ENCODE measurements around the gene SLC43A3.
"Not testable (repeated sequence)": the region's sequence is repeated elsewhere in the genome, so short reads cannot be mapped to it uniquely, and the experiment has no call there.

The SLC43A3 gene

GRCh38 chr11:57405271-57405860, 21.6 kb downstream of the SLC43A3 start:
- no peak for DNase-seq (ENCODE audit: low spot score)

DNA sequence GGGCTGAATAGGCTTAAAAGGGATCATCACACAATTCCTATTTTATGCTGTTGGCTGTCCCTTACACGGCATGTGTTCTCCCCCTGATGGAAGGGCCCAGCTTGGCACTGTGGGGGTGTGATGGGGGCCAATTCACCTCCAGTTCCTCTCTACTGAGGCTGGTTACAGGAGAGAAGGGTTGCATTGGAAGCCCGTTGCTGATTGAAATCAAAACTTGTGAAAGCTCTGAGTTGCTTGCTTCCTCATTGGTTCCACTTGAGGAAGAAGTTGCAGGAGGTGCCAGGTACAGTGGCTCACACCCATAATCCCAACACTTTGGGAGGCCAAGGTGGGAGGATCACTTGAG, 23.1 kb downstream of the SLC43A3 start:
- DNase-seq (ENCODE audit: low spot score), result no peak

- not testable (repeated sequence) for DNase-seq (ENCODE audit: low spot score)
These were observed 23.7 kb downstream of the SLC43A3 start for GRCh38 chr11:57403003-57403801.

DNA sequence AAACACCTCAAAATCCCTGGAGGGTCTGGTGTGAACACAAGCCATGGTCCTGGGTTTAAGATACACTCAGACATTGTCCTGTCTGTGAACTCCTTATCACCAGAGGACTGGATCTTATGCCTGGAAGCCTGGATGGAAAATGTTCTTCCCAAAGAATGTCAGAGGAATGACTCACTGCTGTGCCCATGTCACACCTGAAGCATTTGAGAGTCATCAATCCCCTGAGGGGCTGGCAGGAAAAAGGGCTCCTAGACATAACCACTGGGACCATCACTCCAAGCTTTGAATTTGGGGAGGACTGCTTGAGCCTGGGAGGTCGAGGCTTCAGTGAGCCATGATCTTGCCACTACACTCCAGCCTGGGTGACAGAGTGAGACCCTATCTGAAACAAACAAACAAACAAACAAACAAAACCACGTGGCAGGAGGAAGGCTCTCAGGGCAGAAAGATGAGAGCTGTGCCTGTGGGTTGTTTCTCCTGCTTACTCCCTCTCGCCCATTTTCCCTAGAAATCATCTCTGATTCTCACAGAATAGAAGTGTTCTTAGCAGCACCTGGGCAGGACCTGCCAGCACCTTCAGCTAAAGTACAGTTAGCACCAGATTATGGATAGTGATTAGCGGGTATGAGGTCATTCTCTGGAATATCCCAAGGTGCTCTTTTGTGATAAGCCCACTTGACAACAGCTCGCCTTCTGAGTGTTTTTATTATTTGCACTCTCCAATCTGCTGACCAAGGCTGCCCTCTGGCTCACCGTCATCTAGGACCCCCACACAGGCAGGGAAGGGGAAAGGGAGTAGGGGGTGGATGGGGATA, 24.5 kb downstream of the SLC43A3 start:
- no peak for DNase-seq (ENCODE audit: low spot score)

- DNase-seq (ENCODE audit: low spot score), result no peak
These were observed 26.8 kb downstream of the SLC43A3 start for GRCh38 chr11:57399972-57400578.

GRCh38 chr11:57399221-57399620, 27.7 kb downstream of the SLC43A3 start:
- no peak for DNase-seq (ENCODE audit: low spot score)

DNA sequence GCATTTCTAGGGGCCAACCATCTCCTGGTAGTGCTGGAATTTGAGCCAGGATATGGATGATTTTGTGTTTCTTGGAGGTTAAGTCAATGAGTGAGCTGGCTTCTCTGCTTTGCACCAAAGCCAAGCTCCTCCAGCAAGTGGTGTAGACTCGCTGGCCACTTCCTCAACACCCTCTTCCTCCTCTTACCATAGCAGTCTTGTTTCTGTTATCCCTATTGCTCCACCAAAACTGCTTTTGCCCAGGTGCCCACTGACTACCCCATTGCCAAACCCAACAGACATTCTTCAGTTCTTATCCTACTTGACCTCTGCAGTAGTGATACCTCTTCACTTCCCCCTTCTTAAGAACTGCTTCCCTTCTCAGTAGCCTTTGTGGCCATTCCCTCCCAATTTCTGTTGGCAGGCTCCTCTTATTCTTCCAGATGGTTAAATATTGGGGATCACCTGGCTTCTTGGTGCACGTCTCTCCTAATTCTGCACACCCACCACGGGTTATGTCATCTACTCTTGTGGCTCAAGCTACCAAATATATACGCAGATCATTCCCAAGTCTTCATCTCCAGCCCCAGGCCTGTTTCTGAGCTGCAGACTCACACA, 29.4 kb downstream of the SLC43A3 start:
- no peak for DNase-seq (ENCODE audit: low spot score)

DNA sequence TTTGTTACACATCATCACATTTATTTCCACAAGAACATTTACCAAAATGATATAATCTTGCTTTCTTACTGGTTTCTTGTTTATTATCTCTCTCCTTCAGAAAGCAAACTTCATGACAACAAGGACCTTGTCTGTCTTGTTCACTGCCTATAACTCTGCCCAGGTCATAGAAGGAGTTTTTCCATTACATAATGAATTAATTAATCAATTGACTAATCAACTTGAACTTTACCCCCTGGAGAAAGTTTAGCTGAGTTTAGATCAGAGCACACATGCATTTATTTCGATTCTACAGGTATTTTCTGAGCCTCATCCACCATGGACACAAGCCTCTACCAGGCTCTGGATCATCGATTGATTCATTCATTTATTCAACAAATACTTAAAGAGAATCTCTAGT, 30.2 kb downstream of the SLC43A3 start:
- no peak for DNase-seq (ENCODE audit: low spot score)

DNA sequence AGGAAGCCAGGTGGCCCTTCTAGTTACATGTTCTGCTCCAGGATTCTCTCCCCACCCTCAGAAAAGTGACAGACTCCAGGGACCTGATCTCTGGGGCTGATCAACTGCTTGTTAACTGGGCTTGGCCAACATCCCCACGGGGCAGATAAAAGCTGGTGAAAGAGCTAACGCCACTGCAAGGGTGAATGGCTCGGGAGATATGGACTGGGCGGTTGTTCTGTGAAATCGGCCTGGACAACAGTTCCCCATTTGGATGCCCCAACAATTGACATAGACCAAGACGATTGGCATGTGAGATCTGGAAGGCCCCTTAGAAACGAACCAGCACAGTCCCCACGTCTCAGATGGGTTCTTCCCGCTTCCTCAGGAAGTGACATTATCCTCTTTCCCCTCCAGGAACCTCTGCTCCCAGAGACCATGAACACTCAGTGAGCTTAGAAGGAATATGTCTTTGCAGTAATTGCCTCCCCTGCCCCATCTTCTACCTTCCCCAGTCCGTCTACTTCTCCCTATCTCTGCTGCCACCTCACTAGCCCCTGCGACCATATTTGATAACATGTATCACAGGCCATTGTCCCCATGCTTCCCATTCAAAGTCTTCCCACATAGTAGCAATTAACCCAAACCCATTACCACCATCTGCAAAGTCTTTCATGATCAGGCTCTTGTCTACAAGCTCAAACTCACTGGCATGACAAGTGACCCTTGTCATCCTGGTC, 30.9 kb downstream of the SLC43A3 start:
- no peak for DNase-seq (ENCODE audit: low spot score)

GRCh38 chr11:57394203-57394965, 32.5 kb downstream of the SLC43A3 start:
- no peak for DNase-seq (ENCODE audit: low spot score)

DNA sequence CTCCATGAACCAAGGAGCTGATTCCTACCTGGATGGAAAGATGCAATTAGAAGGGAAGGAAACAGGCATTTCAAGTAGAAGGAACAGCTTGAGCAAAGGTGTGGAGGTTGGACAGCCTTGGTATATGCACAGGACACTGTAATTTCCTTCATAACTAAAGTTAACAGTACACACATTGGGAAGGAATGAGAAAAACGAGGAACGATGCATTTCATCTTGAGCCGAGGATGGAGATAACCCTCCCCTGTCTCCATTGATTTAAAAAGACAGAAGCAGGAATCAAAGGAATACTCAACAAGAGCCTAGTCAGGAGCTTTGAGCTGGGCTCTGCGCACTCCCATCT, 34.2 kb downstream of the SLC43A3 start:
- DNase-seq (ENCODE audit: low spot score), result no peak

DNA sequence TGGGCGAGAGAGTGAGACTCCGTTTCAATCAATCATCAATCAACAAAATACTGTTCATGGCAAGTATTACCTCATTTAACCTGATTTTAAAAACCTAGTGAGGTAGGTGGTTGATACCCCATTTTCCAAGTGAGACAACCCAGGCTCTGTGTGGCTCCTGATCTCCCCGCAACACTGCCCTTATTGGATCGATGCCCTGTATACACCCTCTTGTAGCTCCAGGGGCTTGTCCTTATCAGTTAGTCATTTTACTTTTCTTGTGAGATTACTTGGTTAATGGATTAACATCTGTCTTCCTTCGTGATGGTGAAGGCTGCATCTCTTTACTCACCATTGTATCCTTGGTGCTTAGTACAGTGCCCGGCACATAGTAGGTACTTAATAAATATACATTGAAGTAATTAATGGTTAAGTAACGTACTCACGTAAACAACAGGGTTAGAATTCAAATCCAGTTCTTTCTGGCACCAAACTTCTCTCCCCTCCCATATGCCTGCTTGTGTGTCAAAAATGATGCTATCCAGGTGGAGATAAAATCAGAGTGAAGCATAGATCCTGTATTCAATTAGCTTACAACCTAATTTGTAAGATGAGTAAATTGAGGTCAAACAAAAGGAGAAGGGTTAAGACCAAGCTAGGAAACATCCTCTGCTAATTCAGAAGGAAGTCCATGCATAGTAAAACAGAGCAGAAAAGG, 34.7 kb downstream of the SLC43A3 start:
- no peak for DNase-seq (ENCODE audit: low spot score)

DNA sequence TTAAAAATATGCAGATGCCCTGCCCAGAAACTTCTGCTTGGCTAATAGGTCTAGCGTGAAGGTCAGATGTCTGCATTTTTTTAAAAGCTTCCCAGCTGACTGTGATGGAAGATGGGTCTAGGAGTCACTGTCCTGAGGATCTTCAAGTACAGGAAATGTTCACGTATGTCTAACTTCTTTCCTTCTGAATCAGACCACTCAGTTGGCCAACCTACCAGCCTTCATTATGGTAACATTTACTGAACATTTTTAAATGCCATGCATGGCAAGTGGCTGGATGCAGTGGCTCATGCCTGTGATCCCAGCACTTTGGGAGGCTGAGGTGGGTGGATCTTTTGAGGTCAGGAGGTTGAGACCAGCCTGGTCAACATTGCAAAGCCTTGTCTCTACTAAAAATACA, 35.4 kb downstream of the SLC43A3 start:
- DNase-seq (ENCODE audit: low spot score), result no peak

GRCh38 chr11:57391111-57391510, 35.8 kb downstream of the SLC43A3 start:
- no peak for DNase-seq (ENCODE audit: low spot score)

GRCh38 chr11:57390535-57390934, 36.4 kb downstream of the SLC43A3 start, which contains the start of gene PRG2:
Gene PRG2, minus strand, starts transcription at chr11:57390650. Its CDS starts 706 bp downstream, at chr11:57389944.
- no peak for DNase-seq (ENCODE audit: low spot score)

DNA sequence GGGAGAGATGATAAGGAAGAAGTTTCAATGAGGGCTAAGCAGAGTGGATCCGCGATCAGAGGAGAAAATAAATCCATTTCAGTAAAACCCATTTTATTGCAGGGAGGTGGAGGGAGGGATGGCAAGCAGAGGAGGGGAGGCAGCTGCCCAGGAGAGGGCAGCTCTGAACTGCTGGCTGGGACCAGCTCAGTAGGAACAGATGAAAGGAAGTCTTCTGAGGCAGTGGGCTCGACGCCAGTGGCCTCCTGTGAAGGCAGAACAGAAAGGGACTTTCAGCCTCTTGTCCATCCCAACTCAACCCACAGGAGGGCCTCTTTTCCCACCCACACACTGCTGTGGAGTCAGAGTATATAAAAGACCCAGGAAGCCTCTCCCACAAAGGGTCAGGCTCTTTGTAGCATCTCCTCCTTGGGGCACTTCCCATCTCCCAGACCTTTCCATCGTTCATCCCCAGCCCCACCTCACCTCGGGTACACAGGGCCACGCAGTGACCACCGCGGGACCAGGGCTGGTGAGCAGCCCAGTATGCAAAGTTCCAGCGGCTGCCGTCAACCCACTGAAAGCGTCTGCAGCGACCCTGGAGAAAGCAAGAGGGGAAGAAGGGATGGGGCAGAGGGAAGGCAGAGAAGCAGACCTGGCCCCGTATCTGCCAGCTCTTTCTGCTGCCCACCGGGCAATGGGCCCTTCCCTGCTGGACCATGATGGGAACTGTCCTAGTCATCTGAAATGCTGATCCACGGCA, 39.5 kb downstream of the SLC43A3 start:
- no peak for DNase-seq (ENCODE audit: low spot score)

DNA sequence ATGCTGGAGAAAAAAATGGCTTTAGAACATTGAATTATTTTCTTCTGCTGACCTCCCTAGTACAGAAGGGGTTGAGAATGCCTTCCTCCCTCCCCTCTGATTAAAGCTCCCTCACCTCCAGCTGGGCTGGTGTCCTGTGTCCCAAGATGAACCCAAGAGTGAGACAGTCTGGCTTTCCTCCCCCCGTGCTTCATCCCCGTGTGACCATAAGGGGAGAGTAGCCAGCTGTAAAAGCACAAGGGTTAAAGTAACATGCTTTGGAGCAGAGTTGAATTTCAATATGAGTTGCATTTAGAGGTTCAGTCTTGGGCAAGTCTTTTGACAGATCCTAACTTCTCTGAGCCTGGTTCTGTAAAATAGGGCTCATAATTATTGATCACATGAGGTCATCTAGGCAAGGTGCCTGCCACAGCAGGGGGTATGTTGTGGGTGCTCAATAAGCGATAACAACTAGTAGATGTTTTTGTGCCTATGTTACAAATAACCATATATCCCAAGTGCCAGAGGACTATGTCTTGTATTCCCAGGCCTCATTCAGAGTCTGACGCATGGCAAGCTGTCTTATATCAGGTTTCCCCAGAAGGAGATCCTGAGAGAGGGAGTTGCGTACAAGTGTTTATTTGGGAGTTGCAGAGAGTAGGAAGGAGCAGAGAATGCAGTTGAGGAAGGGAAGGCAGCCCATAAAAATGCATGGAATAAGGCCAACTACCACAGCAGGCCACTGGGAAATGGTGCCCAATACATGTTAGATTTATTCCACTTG, 40.6 kb downstream of the SLC43A3 start:
- no peak for DNase-seq (ENCODE audit: low spot score)

GRCh38 chr11:57380975-57381374, 45.9 kb downstream of the SLC43A3 start, which contains the start of gene PRG3:
Gene PRG3, minus strand, starts transcription at chr11:57381150. Its CDS starts 442 bp downstream, at chr11:57380708.
- no peak for DNase-seq (ENCODE audit: low spot score)

GRCh38 chr11:57379732-57380131, 47.2 kb downstream of the SLC43A3 start:
- DNase-seq (ENCODE audit: low spot score), result no peak

Measured in germinal center (tissue), 1 donor.